HG02973 (cell line): ENCODE results near the gene GRIA1.
A peak's percentile ranks its signal among the peaks of the same experiment; 100 is the strongest.
"Not testable (repeated sequence)": the region's sequence is repeated elsewhere in the genome, so short reads cannot be mapped to it uniquely, and the experiment has no call there.

Experiments used
- ATAC-seq: cut with Tn5 transposase; IDR thresholded peaks from one replicate; pipeline ENCODE4 v1.9.1; 2021; ENCODE audit warnings: moderate library complexity; ENCODE audit not compliant: unreplicated experiment

Gene GRIA1

DNA sequence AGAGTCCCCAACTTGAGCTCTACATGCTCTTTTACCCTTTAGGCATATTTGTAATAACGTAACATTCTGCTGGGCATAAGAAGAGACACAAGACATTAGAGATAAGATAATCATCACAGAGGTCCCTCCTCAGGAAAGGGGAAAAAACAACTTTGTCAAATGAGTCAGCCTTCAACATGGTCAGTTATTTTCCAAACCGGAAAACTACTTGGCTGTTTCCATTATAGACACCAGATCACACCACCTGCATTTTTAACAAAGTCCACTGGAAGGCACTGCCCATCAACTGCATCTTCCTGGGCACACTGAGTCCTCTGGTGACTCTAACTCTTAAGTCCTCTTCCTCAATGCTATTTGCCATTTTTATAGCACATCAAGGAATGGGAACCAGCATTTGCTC lies 326.4 kb downstream of the GRIA1 start:
- no peak for ATAC-seq

DNA sequence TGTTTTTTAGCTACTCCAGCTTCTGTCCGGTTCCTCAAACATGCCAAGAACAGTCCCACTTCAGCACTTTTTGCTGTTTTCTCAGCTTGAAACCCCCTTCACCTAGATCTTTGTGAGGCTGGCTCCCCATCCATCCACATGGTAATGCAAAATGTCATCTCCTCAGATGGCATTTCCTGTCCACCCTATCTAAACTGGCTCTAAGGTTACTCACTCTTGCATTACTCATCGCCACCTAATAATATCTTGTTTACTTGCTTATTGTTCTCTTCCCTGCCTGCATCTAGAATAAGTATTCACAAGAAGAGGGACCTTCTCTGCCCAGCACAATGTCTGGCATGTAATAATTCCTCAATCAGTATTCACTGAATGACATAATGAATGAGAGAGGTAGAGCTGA lies 328.2 kb downstream of the GRIA1 start:
- no peak for ATAC-seq

DNA sequence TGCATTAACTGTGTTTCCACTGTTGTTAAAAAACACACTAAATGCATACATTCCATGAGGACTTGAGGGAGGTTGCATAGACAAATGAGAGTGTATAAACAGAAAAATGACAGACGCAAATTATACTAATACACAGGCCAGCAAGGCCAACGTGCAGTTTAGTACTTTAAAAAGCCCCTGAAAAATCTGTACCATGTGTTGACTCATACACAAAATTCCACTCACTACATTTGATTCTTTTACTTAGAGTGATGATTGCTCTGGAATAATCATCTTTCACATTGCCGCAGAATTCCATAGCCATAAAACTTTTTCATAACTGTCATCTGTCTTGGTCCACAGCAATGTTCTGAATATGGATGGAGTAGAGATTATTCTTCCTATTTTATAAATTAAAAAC lies 332.6 kb downstream of the GRIA1 start:
- ATAC-seq, result no peak

DNA sequence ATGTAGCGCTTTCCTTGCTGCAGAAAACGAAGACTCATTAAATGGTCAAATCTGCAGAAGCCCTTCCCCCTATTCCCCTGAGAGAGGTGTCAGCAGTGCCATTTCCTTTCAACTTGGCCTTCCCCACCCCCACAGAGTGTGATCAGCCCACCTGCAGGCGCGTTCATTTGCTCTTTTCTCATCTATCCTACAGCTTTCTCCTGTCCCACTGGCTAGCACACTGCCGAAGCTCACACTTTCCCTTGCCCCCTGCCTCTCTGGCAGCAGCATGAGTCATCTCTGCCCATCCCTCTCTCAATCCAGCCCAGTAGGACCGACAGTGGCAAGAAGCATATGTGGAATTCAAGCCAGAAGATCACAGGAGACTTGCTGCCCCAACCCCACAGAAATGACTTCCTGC lies 334.4 kb downstream of the GRIA1 start:
- no peak for ATAC-seq

DNA sequence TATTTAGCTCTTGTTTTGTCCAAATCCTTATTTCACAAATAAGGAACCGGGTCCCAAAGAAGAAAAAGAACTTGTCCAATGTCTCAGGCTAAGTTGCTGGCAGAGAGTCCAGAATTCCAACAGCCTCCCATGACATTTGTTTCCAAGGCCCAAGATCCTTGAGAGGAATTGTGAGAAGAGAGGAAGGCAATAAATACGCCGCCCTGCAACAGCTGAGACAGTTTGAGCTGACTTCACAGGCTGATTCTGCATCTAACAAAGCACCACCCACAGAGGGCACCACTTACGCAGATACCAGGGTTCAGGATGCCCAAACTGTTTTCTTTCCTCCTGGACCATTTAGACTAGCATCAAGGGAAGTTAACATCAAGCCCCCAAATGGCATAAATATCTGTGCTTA lies 336.9 kb downstream of the GRIA1 start:
- ATAC-seq, result no peak

DNA sequence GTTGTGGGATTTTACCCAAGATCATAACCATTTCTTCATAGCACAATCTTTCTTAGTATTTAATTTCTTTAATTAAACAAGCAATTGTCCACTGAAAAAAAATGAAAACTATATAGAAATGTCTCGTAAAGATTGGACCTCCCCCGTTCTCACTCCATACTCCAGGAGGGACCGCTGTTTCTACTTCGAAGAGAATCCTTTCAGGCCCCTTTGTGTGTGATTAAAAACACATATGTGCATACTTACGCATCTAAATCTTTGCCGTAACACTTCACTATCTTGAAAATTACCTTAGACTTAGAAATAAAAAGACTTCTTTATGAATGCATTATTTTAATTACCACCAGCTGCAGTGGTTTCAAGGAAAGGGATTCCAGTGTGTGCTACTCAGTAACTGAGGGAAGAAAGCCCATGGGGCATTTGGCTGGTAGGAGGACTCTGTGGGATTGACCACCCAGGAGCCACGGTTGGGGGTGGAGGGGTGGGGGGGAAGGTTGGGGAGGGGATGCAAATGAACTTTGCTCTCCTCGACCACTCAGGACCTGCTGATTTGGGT lies 339.1 kb downstream of the GRIA1 start:
- no peak for ATAC-seq

DNA sequence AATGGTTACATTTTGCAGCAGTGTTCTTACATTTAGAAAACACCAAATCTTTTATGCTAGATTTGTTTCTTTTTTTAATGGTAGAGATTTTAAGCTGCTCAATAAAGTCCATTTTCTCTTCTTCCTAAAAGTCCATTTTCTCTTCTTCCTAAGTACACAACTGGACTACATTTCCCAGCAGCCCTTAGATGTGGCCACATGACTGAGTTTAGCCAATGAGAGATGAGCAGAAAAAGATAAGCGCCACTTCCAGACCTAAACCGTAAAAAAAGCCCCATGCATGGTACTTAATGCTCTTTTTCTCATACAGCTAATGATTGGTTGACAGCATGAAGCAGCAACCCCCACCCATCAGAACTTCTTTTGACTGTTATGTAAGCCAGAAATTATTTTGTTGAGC lies 341.5 kb downstream of the GRIA1 start:
- peak; percentile 91 for ATAC-seq

DNA sequence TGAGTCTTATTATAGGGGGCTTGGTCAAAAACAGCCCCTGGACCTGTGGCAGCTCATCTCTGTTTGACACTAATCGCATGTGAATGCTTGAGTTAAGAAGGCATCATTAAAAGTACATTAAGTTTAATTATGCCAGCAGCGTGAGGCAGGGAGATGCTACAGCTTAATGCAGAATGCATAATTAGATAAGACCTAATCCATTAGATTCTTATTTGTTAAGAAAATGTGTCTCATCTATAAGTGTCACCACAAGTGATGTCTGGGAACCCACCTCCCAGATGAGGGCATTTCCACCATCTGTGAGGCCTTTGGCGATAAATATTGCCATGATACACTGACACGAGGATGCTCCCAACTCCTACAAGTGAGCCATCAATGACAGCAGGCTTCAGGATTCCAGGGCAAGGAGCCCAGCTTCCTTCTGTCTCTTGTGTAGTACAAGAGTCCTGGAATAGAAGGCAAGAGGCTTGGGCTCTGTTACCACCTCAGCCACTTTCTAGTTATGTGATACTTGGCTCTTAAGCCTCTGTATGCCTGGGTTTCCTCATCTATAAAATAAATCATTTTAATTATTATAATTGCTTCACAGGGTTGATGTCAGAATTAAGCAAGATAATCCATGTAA lies 345.5 kb downstream of the GRIA1 start:
- no peak for ATAC-seq

DNA sequence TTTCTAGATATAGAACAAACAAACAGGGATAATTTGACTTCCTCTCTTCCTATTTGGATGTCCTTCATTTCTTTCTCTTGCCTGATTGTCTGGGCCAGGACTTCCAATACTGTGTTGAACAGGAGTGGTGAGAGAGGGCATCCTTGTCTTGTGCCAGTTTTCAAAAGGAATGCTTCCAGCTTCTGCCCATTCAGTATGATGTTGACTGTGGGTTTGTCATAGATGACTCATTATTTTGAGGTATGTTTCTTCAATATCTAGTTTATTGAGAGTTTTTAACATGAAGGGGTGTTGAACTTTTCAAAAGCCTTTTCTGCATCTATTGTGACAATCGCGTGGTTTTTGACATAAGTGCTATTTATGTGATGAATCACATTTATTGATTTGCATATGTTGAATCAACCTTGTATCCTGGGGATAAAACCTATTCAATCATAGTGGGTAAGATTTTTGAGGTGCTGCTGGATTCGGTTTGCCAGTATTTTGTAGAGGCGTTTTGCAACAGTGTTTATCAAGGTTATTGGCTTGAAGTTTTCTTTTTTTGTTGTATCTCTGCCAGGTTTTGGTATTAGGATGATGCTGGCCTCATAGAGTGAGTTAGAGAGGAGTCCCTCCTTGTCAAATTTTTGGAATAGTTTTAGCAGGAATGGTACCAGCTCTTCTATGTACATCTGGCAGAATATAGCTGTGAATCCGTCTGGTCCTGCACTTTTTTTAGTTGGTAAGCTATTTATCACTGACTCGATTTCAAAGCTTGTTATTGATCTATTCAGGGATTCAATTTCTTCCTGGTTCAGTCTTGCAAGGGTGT lies 359.0 kb downstream of the GRIA1 start:
- ATAC-seq, result not testable (repeated sequence)

DNA sequence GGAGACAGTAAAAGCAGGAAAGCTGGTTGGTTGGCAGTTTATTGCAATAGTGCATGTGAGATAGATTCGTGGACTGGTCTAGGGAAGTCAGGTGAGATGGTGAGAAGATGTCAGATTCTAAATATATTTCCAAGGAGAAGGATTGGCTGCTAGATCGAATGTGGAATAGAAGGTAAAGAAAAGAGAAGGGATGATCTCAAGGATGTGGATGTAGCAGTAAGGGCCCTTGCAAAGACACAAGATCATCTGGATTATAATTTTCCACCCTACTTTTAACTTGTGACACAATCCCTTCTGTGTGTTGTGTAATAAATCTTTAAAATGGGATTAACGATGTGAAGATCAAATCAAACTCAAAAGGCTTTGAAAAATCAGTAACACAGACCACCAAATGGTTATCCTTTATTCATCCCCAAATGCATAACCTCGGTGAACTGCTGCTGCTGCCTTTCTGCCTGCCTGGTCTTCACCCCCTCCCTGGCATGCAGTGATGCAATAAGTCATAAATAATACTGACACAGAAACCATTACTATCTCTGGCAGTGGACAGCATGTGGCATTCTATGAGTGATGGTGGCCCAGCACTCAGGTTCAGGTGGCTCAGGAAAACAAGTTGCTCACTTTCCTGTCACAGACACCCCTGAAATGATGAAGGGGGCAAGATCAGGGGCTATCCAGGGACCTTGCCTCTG lies 369.9 kb downstream of the GRIA1 start:
- ATAC-seq, result no peak

DNA sequence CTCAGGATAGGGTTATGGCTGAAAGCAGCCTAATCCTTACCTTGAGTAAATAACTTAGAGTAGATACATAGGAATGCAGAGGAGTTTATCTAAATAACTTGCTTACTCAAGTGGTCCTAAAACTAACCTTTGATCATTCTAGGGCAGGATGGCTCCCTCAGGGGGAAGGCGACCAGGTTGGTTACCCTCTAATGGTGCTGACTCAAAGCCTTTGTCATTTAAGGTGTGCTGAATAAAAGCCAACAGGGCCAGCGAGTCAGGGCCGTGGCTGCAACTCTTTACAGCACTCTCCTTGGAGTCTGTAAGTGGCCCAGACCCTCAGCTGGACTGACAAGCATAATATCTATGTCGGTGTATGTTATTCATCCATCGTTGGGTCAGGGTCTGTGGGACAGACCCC lies 372.4 kb downstream of the GRIA1 start:
- not testable (repeated sequence) for ATAC-seq
